Sigmoid colon (tissue), 7 donors: Measurements from ENCODE around the gene CERS3. TPM values are rescaled to one million over a fixed set of nuclear protein-coding genes. Genes with fewer than 3 reads are reported as not detected.

Source experiments
- DNase-seq: peaks from one replicate; pipeline ENCODE4 v3.0.0-alpha.2; 2019
- H3K27ac ChIP-seq, 4 donors: fragments of 200-600 bp; sonication (generic); one replicate each; pipeline ENCODE4 v1.5.1; 2016 to 2019; ENCODE audit warnings: mild to moderate bottlenecking in 1 of 4
- H3K27me3 ChIP-seq, 3 donors: fragments of 200-600 bp; sonication (generic); one replicate each; pipeline ENCODE4 v1.5.1; 2019; ENCODE audit warnings: mild to moderate bottlenecking in 1 of 3
- H3K36me3 ChIP-seq, 4 donors: fragments of 200-600 bp; sonication (generic); one replicate each; pipeline ENCODE4 v1.5.1; 2016 to 2019
- H3K4me1 ChIP-seq, 4 donors: fragments of 200-600 bp; sonication (generic); one replicate each; pipeline ENCODE4 v1.5.1; 2017 to 2019
- H3K4me3 ChIP-seq, 4 donors: fragments of 200-600 bp; sonication (generic); one replicate each; pipeline ENCODE4 v1.5.1; 2017 to 2019; ENCODE audit warnings: mild to moderate bottlenecking in 2 of 4, moderate library complexity in 1 of 4
- H3K9me3 ChIP-seq, 4 donors: fragments of 200-600 bp in 3 of 4; sonication (generic) in 3 of 4; one replicate each; pipeline versions ENCODE4 v1.5.1 to v1.6.1; 2013 to 2019
- CTCF ChIP-seq, 4 experiments: fragments of 450-650 bp in 3 of 4; fragments of 200-600 bp in 1 of 4; IDR thresholded peaks; one replicate each; pipeline ENCODE4 v1.5.1; 2016 to 2019; ENCODE audit warnings: antibody characterized with exemption in 4 of 4, mild to moderate bottlenecking in 3 of 4, moderate library complexity in 2 of 4
- EP300 ChIP-seq, 4 donors: sonication (generic); formaldehyde crosslinking; IDR thresholded peaks; one replicate each; pipeline ENCODE4 v1.6.1; 2017; ENCODE audit warnings: antibody characterized with exemption in 4 of 4
- POLR2A ChIP-seq, 2 donors: fragments of 450-650 bp; IDR thresholded peaks; one replicate each; pipeline ENCODE4 v1.6.1; 2016; ENCODE audit warnings: antibody characterized with exemption in 2 of 2, mild to moderate bottlenecking in 2 of 2, moderate library complexity in 2 of 2
- POLR2AphosphoS5 ChIP-seq, 4 donors: sonication (generic); formaldehyde crosslinking; IDR thresholded peaks; one replicate each; pipeline ENCODE4 v1.6.1; 2017; ENCODE audit warnings: antibody characterized with exemption in 4 of 4
- WGBS, 2 donors: extraction: QIAGEN DNeasy Blood & Tissue Kit; methylation state at CpG; one replicate each; pipeline ENCODE4 v1.1.7; 2013; 5-methylcytosine and 5-hydroxymethylcytosine counted together
- intact Hi-C: fragments of 100-400 bp; cut with DNase I; formaldehyde crosslinking; loops from one replicate; pipeline ENCODE4 v1.15.1; 2023
- polyA plus RNA-seq, 3 donors: library from polyadenylated mRNA; stranded (reverse); fragments of 200-250 nt; gene quantifications; one replicate each; pipeline ENCODE4 v1.2.3, GENCODE V29; 2013
- total RNA-seq, 4 donors: library from RNA; depleted of rRNA; stranded (reverse); fragments of >200 nt; gene quantifications; one replicate each; pipeline ENCODE4 v1.1.0, GENCODE V29; 2016
- donor health status: healthy with polysubstance abuse.
- donor health status: Bipolar disorder and iron deficiency.
- donor health status: healthy.

The CERS3 gene
- total and polyA plus RNA-seq, 7 donors = 0.20 to 0.49 TPM; not detected in 5

GRCh38 chr15:100495861-100496260 lies 32.9 kb downstream of the CERS3 start:
- Histone ChIP-seq H3K9me3 (no peaks in the 10 kb centered on the region), H3K27ac (no peak overlapping the region), H3K4me1 (peaks cover 0 to 5% (median 0%) of the 10 kb centered on the region in 4 donors), H3K27me3 (no peaks in the 10 kb centered on the region), H3K4me3 (no peak overlapping the region), H3K36me3 (no peaks in the 10 kb centered on the region)
- no peak for DNase-seq
- TF ChIP-seq POLR2A (IDR thresholded peaks at IDR 0.05) (no peak), EP300 (IDR thresholded peaks at IDR 0.05) (no peak), POLR2AphosphoS5 (IDR thresholded peaks at IDR 0.05) (no peak), CTCF (IDR thresholded peaks at IDR 0.05) (no peak)
- 84 to 88% methylated on average over 1 of the region's 1 CpG for WGBS, 2 donors
- intact Hi-C loops = no loop called here

- TF ChIP-seq CTCF (IDR thresholded peaks at IDR 0.05) (no peak), POLR2A (IDR thresholded peaks at IDR 0.05) (no peak), POLR2AphosphoS5 (IDR thresholded peaks at IDR 0.05) (no peak), EP300 (IDR thresholded peaks at IDR 0.05) (no peak)
Observed at GRCh38 chr15:100493213-100493612, 35.5 kb downstream of the CERS3 start.

GRCh38 chr15:100484443-100484842 lies 44.3 kb downstream of the CERS3 start:
- no peaks in the 10 kb centered on the region for H3K27me3 ChIP-seq
- H3K4me1 ChIP-seq = peaks cover 0 to 13% (median 0%) of the 10 kb centered on the region in 4 donors
- H3K36me3 ChIP-seq = no peaks in the 10 kb centered on the region
- peaks cover 0 to 2% (median 0%) of the 10 kb centered on the region in 4 donors for H3K9me3 ChIP-seq
- H3K27ac ChIP-seq = no peak overlapping the region
- H3K4me3 ChIP-seq = no peak overlapping the region
- DNase-seq = no peak
- intact Hi-C loops = no loop called here
- WGBS, 2 donors = 85 to 90% methylated on average over 9 of the region's 9 CpGs
- TF ChIP-seq POLR2A (IDR thresholded peaks at IDR 0.05) (no peak), CTCF (IDR thresholded peaks at IDR 0.05) (no peak), POLR2AphosphoS5 (IDR thresholded peaks at IDR 0.05) (no peak), EP300 (IDR thresholded peaks at IDR 0.05) (no peak)

More at GRCh38 chr15:100493213-100493612, 35.5 kb downstream of the CERS3 start:
- DNase-seq = no peak
- Histone ChIP-seq H3K4me1 (no peaks in the 10 kb centered on the region), H3K4me3 (no peak overlapping the region), H3K27me3 (no peaks in the 10 kb centered on the region), H3K9me3 (no peaks in the 10 kb centered on the region), H3K36me3 (no peaks in the 10 kb centered on the region), H3K27ac (no peak overlapping the region)
- WGBS, 2 donors = 88 to 94% methylated on average over 4 of the region's 4 CpGs
- intact Hi-C loops = no loop called here

- no peaks in the 10 kb centered on the region for H3K27me3 ChIP-seq
- no peaks in the 10 kb centered on the region for H3K36me3 ChIP-seq
- intact Hi-C loops = no loop called here
- DNase-seq = no peak
- 95 to 96% methylated on average over 2 of the region's 2 CpGs for WGBS, 2 donors
- H3K4me3 ChIP-seq = no peak overlapping the region
- peaks cover 0 to 13% (median 0%) of the 10 kb centered on the region in 4 donors for H3K4me1 ChIP-seq
- peaks cover under 1 to 8% (median 7%) of the 10 kb centered on the region in 4 donors for H3K9me3 ChIP-seq
- H3K27ac ChIP-seq = no peak overlapping the region
- TF ChIP-seq POLR2AphosphoS5 (IDR thresholded peaks at IDR 0.05) = no peak
- no peak for TF ChIP-seq CTCF (IDR thresholded peaks at IDR 0.05)
- TF ChIP-seq EP300 (IDR thresholded peaks at IDR 0.05) = no peak
- TF ChIP-seq POLR2A (IDR thresholded peaks at IDR 0.05) = no peak
Observed at GRCh38 chr15:100483370-100483769, 45.4 kb downstream of the CERS3 start.

GRCh38 chr15:100476805-100477204 lies 51.9 kb downstream of the CERS3 start:
- intact Hi-C loops = no loop called here
- TF ChIP-seq POLR2AphosphoS5 (IDR thresholded peaks at IDR 0.05) = no peak
- no peak for TF ChIP-seq EP300 (IDR thresholded peaks at IDR 0.05)
- H3K27ac ChIP-seq = no peak overlapping the region
- H3K4me3 ChIP-seq = no peak overlapping the region
- peaks cover 0 to under 1% (median 0%) of the 10 kb centered on the region in 4 donors for H3K4me1 ChIP-seq
- DNase-seq = no peak
- H3K27me3 ChIP-seq = no peaks in the 10 kb centered on the region
- peaks cover 6 to 12% (median 9%) of the 10 kb centered on the region in 4 donors for H3K9me3 ChIP-seq
- whole genome bisulfite sequencing, 2 donors = 87 to 92% methylated on average over 4 of the region's 4 CpGs
- H3K36me3 ChIP-seq = no peaks in the 10 kb centered on the region
